Hepatic stellate cell (primary cell): ENCODE results near the gene SRPX.

Experiments used
- DNase-seq: peaks from one replicate; pipeline ENCODE4 v3.0.0; 2011; ENCODE audit warnings: low spot score

SRPX gene

DNA sequence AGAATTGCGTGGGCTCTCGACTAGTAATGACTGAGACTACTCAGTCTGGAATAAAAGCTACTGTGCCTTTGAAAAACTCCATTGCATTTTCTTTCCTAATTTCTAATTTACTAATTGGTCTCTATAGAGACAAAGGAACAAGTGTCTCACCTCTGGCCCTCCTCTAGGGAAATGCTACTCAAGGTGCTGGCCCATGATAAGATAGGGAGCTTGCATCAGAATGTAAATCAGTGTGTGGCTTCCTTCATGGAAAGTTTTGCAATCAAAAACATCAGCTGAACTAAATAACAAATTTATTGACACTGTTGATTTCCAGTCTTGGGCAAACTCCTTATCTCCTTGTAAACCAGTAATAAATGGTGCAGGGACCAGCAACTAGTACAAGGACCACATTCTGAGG lies 81.8 kb downstream of the SRPX start:
- no peak for DNase-seq

GRCh38 chrX:38138157-38138891 lies 82.3 kb downstream of the SRPX start:
- DNase-seq: no peak

DNA sequence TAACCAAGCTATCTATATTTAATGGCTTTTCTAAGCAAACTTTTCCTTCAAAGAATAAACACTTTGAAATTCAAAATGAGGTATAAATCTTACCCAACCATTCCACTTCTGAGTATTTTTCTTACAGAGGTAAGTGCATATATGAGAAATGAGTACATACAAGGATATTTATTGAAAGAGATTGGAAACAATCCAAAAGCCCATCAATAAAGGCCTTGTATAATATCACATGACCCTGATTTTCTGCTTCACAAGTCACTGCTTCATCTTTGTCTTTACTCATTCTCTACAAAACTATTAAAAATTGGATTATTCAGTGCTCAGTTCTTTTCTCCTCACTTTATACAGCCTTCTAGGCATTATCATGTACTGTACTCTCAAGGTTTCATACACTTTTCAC lies 91.3 kb downstream of the SRPX start:
- no peak for DNase-seq

- DNase-seq: no peak
Observed at GRCh38 chrX:38127961-38128360, 92.7 kb downstream of the SRPX start.

- no peak for DNase-seq
Observed at GRCh38 chrX:38126179-38126578, 94.5 kb downstream of the SRPX start.

- no peak for DNase-seq
Observed at GRCh38 chrX:38124000-38124399, 96.7 kb downstream of the SRPX start.

GRCh38 chrX:38117485-38117884 lies 103.2 kb downstream of the SRPX start:
- no peak for DNase-seq

DNA sequence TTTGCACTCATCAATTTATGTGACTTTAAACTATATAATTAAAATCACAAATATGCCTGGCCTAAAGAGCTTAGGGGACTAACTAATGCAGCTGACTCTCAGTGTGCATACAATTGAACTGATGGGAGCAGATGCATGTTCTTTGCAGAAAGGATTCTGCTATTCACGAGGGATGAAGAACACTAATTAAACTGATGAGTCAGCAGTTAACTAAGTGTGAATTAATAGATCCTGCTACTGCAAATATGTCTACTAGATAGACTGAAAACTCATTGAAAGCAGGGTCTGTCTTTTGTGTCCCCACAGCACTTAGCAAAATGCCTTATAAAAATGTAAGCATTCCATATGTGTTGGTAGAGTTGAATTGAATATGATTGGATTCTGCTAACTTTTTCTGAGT lies 104.0 kb downstream of the SRPX start:
- no peak for DNase-seq

- DNase-seq: no peak
Observed at GRCh38 chrX:38112566-38112965, 108.1 kb downstream of the SRPX start.

- no peak for DNase-seq
Observed at GRCh38 chrX:38111196-38111595, 109.5 kb downstream of the SRPX start.

DNA sequence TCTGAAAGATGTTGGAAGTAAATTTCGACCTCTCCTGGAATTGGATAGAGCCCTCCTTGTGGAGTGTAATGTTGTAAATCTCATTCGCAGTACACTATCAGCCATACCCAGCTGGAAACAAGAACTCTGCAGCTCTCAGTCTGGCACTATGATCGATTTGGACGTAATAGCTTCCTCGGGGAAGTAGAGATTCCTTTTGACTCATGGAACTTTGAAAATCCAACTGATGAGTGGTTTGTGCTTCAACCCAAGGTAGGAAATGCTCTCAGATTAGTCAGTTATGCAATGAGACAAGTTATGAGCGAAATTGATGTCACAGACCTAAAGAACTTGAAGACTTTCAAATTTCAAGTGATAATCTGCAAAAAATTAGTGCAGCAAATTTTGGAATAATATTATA lies 110.4 kb downstream of the SRPX start:
- DNase-seq: no peak

DNA sequence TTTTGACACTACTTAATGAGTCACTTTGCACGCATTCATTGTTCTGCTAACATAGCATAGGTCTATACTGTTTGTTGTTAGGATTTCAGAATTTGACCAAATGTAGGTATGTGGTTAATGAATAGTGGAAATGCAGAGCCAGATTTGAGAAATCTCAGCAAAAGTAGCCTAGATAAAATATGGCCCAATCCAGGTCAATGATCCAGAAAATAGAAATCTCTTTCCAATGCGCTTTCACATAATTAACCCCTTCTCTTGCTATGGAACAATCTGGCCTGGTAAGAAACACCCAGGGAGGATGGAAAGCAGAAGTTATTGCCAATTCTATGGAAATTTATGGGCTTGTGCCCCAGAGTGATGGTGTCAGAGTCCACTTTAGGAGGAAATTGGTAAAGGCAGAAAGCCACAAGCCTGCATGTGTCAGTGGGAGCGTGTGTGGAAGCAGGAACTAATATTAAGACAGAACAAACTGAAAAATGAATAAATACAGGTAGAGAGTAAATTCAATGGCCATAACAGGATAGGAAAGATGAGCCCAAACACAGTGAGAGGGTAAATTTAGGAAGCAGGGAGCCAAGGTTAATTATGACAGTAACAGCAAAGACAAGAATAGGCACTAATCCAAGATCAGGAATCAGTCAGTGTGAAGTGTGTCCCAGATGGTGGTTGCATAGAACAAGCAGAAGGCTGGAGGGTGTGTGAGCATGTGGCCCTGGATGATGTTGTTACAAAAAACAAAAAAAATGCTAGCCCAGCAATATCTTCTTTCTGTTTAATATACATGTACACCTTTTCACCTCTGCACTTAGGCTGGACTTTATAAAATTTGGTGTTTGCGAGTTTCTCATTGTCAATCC lies 111.4 kb downstream of the SRPX start:
- no peak for DNase-seq

GRCh38 chrX:38108364-38108763 lies 112.3 kb downstream of the SRPX start:
- no peak for DNase-seq

DNA sequence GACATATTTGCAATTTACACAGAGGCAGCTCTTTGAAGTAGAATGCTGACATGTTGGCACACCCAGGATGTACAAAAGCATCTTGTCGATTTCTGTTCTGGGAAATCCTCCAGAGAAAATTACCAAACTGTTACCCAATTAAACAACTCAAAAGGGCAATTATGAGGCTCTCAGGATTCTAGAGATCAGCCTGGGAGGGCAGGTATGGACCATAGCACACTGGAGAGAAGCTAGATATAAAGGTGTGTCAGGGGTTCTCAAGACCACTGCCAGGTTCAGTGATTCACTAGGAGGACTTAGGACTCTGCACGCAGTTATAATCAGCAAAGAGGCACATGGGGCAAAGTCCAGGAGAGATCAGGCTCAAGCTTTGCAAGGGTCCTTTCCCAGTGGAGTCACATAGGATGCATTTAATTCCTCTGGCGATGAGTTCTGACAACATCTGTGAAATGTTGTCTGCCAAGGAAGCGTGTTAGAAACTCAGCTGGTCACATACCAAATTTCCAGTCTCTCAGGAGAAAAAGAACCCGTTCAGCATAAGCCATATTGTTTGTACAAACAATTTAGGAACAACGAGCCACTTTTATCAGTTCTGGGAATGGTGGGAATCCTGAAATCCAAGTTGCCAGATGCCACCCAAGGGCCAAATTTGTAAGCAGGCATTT lies 113.5 kb downstream of the SRPX start:
- no peak for DNase-seq

- DNase-seq: no peak
Observed at GRCh38 chrX:38105216-38105725, 115.4 kb downstream of the SRPX start.

- no peak for DNase-seq
Observed at GRCh38 chrX:38103857-38104812, 116.5 kb downstream of the SRPX start.

DNA sequence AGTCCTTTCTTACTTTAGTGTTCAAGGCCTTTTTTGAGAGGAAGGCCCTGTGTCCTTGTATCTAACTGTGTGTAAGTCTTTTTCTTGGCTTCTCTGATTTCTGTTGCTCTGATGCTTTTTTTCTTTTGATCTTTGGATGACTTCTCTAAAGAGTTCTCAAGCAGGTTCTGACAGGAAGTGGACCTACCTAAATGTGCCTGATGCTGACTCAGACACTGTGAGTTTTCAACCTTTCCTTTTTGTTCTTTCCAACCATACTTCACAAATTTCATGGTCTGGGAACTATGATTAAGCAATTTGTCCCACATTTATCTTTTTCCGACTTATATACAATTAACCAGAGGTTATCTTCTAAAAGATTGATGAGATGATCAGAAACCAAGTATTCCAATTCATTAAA lies 117.8 kb downstream of the SRPX start:
- no peak for DNase-seq

DNA sequence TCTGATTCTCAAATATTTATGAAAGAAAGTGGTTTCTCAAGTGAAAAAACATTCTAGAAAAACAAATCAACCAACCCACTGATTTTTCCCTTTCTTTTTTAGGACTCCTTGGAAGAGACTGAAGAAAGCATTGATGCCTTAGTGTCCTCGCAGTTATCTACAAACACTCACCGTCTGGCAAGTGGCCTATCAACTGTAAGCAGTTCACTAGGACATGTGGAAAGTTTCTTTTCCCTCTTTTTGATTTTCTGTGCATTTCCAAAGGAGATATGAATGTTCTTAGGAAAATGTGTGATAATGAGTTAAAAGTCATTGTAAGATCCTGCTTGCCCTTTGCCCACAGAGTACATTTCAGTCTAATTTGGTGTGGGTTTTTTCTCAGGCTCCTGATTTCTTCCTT lies 118.4 kb downstream of the SRPX start:
- no peak for DNase-seq

- no peak for DNase-seq
Observed at GRCh38 chrX:38099688-38100087, 121.0 kb downstream of the SRPX start.
